ENCODE data around the gene TMEM123.
"Not testable (repeated sequence)": the region's sequence is repeated elsewhere in the genome, so short reads cannot be mapped to it uniquely, and the experiment has no call there.

TMEM123 gene

GRCh38 chr11:102449651-102450570 lies 2.7 kb downstream of the TMEM123 start:
- no peak for DNase-seq (ENCODE audit: low spot score)

- DNase-seq (ENCODE audit: low spot score) = no peak
These were observed 3.7 kb downstream of the TMEM123 start for GRCh38 chr11:102448869-102449224.

GRCh38 chr11:102447941-102448868 lies 4.4 kb downstream of the TMEM123 start:
- no peak for DNase-seq (ENCODE audit: low spot score)

GRCh38 chr11:102447193-102447592 lies 5.4 kb downstream of the TMEM123 start:
- no peak for DNase-seq (ENCODE audit: low spot score)

- no peak for DNase-seq (ENCODE audit: low spot score)
These were observed 6.0 kb downstream of the TMEM123 start for GRCh38 chr11:102446606-102447005.

- not testable (repeated sequence) for DNase-seq (ENCODE audit: low spot score)
These were observed 7.9 kb downstream of the TMEM123 start for GRCh38 chr11:102444693-102445092.

GRCh38 chr11:102444142-102444541 lies 8.4 kb downstream of the TMEM123 start:
- DNase-seq (ENCODE audit: low spot score) = not testable (repeated sequence)

- not testable (repeated sequence) for DNase-seq (ENCODE audit: low spot score)
These were observed 13.6 kb downstream of the TMEM123 start for GRCh38 chr11:102439063-102439363.

- no peak for DNase-seq (ENCODE audit: low spot score)
These were observed 14.1 kb downstream of the TMEM123 start for GRCh38 chr11:102438311-102439062.

GRCh38 chr11:102437727-102438126 lies 14.8 kb downstream of the TMEM123 start:
- DNase-seq (ENCODE audit: low spot score) = no peak

- DNase-seq (ENCODE audit: low spot score) = no peak
These were observed 15.6 kb downstream of the TMEM123 start for GRCh38 chr11:102436976-102437375.

GRCh38 chr11:102436561-102436960 lies 16.0 kb downstream of the TMEM123 start:
- no peak for DNase-seq (ENCODE audit: low spot score)

GRCh38 chr11:102435688-102436087 lies 16.9 kb downstream of the TMEM123 start:
- no peak for DNase-seq (ENCODE audit: low spot score)

- DNase-seq (ENCODE audit: low spot score) = not testable (repeated sequence)
These were observed 19.0 kb downstream of the TMEM123 start for GRCh38 chr11:102433571-102433970.

GRCh38 chr11:102432560-102432959 lies 20.0 kb downstream of the TMEM123 start:
- DNase-seq (ENCODE audit: low spot score) = not testable (repeated sequence)

GRCh38 chr11:102431404-102431803 lies 21.2 kb downstream of the TMEM123 start:
- DNase-seq (ENCODE audit: low spot score) = no peak

- DNase-seq (ENCODE audit: low spot score) = no peak
These were observed 22.3 kb downstream of the TMEM123 start for GRCh38 chr11:102430158-102430836.

GRCh38 chr11:102429691-102430090 lies 22.9 kb downstream of the TMEM123 start:
- DNase-seq (ENCODE audit: low spot score) = no peak

- no peak for DNase-seq (ENCODE audit: low spot score)
These were observed 23.3 kb downstream of the TMEM123 start for GRCh38 chr11:102429226-102429625.

- DNase-seq (ENCODE audit: low spot score) = no peak
These were observed 23.9 kb downstream of the TMEM123 start for GRCh38 chr11:102428696-102429095.

- DNase-seq (ENCODE audit: low spot score) = no peak
These were observed 25.5 kb downstream of the TMEM123 start for GRCh38 chr11:102427068-102427467.

GRCh38 chr11:102426570-102426969 lies 26.0 kb downstream of the TMEM123 start:
- no peak for DNase-seq (ENCODE audit: low spot score)

Data from LoVo (cell line).